Measurements from ENCODE around the gene UGGT2. TPM values are rescaled to one million over a fixed set of nuclear protein-coding genes. Genes with fewer than 3 reads are reported as not detected.

Gene UGGT2
- polyA plus RNA-seq, 6 donors from 2014 or later: 0.22 to 0.58 TPM; not detected in 4

DNA sequence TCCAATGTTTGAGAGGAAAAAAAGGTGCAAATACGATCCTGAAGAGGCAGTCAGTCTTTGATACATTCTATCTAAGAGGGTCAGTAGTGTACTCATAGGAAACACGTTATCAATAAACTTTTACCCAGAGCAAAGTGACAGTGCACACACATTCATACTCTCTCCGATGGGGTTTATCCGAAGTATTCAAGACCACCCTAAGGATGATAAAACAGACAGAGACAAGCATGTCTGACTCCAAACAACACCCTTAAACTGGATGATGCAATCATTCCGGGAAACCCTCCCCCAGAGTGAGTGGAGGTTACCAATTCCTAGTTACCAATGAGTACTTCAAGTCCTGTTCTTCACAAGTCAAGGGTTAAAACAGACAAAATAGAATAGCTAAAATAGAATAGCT is 297.1 kb downstream of the UGGT2 start:
- ATAC-seq (ENCODE audit: low read depth in 2 of 2) (no peak), DNase-seq (no peak)
- peak overlapping the region in 1 of 8 donors; percentile 35 for H3K4me3 Mint-ChIP-seq
- H3K9me3 Mint-ChIP-seq: no peaks in the 10 kb centered on the region
- H3K4me1 Mint-ChIP-seq: peaks cover 8 to 18% (median 13%) of the 10 kb centered on the region in 3 donors
- H3K27me3 Mint-ChIP-seq: no peaks in the 10 kb centered on the region
- peaks cover 14 to 24% of the 10 kb centered on the region in 2 donors for H3K36me3 Mint-ChIP-seq
- peak overlapping the region in 1 of 6 donors; percentile 49 for H3K27ac Mint-ChIP-seq

- Mint-ChIP-seq H3K27me3 (no peaks in the 10 kb centered on the region), H3K36me3 (peaks cover 19 to 20% of the 10 kb centered on the region in 2 donors), H3K4me3 (no peak overlapping the region), H3K9me3 (no peaks in the 10 kb centered on the region), H3K4me1 (peaks cover 8 to 18% (median 17%) of the 10 kb centered on the region in 3 donors), H3K27ac (no peak overlapping the region)
- no peak for ATAC-seq (ENCODE audit: low read depth in 2 of 2)
- DNase-seq: no peak
Measured at GRCh38 chr13:95754069-95754468, 299.1 kb downstream of the UGGT2 start.

DNA sequence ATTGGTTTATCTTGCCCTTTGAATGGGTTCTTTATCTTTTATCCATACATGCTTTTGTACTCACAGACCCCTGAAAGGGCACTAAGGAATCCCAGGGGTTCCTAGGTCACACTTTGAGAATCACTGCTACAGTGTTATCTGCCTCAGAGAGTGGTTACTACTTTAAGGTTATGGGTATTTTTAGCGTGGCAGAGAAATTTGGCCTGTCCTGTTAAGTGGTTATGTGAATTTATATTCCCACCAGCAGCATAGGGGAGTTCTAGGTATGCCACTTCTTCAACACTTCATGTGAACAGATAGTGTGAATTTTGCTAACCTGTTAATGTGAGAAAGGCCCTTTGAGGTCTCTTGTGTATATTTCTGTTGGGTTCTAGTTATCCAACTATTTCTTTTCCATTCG is 300.5 kb downstream of the UGGT2 start:
- DNase-seq: no peak
- peaks cover 8 to 18% (median 17%) of the 10 kb centered on the region in 3 donors for H3K4me1 Mint-ChIP-seq
- H3K27me3 Mint-ChIP-seq: no peaks in the 10 kb centered on the region
- no peak overlapping the region for H3K4me3 Mint-ChIP-seq
- H3K9me3 Mint-ChIP-seq: no peaks in the 10 kb centered on the region
- no peak overlapping the region for H3K27ac Mint-ChIP-seq
- ATAC-seq (ENCODE audit: low read depth in 2 of 2): no peak
- H3K36me3 Mint-ChIP-seq: peaks cover 16 to 17% of the 10 kb centered on the region in 2 donors

Other genes starting within 250 kb of the UGGT2 start
- gene HS6ST3, start 36.7 kb upstream of the UGGT2 start, polyA plus RNA-seq (ENCODE audit: low read depth in 6 of 6): not detected